ENCODE results near the gene TRAPPC11.

DNA sequence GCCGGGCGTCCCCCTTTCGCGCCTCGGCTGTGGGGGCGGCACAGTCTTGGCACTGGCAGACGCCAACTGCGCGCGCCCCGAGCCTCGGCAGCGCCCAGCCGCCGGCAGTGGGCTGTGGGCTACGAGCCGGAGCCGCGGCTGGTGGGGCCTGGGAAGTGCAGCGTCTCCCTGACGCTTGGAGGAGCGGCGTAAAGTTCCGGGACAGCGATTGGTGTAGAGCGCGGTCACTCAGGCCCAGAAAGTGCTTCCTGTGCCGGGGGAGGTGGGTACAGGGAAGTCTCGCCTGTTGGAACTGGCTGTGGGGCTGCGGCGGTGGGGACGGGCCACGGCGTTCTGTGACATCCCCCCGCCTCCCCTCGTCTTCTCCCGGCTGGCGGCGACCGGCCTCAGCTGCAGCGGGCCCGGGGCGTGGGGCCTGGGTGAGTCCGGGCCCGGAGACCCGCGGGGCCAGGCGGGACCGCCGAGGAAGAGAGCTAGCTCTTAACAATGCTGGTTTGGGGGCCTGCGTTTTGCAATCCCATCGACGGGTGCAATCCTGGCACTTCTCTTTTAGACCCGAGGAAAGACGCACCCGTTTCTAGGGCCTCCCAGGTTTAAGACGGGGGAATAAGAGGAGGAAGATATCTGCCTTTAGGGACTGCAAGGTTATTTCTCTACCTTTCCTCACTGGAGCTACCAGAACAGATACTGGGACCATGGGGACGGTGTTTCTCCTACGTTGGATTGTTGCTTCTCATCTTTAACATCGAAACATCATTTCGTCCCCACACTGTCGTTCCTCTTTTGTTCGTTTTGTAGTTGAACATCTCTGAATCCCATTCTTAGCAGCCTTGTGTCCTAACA is at the start of gene TRAPPC11, which contains the start of gene RWDD4:
- TF ChIP-seq, protein P1, sequence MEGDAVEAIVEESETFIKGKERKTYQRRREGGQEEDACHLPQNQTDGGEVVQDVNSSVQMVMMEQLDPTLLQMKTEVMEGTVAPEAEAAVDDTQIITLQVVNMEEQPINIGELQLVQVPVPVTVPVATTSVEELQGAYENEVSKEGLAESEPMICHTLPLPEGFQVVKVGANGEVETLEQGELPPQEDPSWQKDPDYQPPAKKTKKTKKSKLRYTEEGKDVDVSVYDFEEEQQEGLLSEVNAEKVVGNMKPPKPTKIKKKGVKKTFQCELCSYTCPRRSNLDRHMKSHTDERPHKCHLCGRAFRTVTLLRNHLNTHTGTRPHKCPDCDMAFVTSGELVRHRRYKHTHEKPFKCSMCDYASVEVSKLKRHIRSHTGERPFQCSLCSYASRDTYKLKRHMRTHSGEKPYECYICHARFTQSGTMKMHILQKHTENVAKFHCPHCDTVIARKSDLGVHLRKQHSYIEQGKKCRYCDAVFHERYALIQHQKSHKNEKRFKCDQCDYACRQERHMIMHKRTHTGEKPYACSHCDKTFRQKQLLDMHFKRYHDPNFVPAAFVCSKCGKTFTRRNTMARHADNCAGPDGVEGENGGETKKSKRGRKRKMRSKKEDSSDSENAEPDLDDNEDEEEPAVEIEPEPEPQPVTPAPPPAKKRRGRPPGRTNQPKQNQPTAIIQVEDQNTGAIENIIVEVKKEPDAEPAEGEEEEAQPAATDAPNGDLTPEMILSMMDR (IDR thresholded peaks at IDR 0.05): peak in 3 of 4 experiments; percentile 18 to 44 (median 33)
- TF ChIP-seq EP300 (IDR thresholded peaks at IDR 0.05) (no peak), POLR2A (IDR thresholded peaks at IDR 0.05) (peak; percentile 84 to 85)
